GM18508 (cell line): ENCODE data around the gene MCF2L.

Experiments used
- ATAC-seq: cut with Tn5 transposase; IDR thresholded peaks from one replicate; pipeline ENCODE4 v1.9.1; 2021; ENCODE audit warnings: moderate number of reproducible peaks; ENCODE audit not compliant: insufficient read depth, unreplicated experiment

Gene MCF2L

GRCh38 chr13:113129921-113130750 lies 161.1 kb downstream of the MCF2L start:
- ATAC-seq = no peak

DNA sequence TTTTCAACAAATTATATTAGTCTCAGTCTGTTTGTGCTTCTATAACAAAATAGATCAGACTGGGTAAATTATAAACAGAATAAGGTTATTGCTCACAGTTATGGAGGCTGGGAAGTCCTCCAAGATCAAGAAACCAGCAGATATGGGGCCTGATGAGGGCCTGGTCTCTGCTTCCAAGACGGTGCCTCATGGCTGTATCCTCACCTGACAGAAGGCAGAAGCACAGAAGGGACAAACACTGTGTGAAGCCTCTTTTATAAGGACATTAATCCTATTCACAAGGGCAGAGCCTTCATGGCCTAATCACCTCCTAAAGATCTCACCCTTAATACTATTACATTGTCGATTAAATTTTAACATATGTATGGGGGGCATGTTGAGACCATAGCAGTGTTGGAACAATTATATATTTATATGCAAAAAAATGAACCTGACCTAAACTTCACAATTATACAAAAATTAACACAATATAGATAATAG lies 166.3 kb downstream of the MCF2L start:
- no peak for ATAC-seq

DNA sequence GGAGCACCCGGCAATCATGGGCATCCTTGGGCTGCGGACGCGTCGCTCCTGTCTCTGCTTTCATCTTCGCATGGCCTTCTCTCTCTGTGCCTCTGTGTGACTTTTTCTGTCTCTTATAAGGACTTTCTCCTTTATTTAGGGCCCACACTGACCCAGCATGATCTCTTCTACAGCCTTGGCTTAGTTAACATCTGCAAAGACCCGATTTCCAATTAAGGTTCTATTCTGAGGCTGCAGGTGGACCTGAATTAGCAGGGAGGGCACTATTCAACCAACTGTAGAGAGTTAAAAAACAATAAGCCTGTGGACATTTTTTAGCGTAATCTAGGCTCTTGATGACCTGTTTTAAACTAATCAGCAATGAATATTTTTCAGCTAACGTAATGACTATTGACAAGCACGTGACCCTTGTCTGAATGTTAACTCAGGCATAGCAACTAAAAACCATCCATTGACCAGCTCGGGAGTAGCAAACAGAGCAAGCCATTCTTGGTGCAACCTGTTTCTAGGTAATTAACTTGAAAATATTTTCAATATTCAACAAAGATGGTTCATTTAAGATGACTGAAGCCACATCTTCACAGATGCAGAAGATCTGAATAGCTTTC lies 168.8 kb downstream of the MCF2L start:
- no peak for ATAC-seq

- ATAC-seq = no peak
These were observed 170.0 kb downstream of the MCF2L start for GRCh38 chr13:113138792-113139551.

- ATAC-seq = no peak
These were observed 170.6 kb downstream of the MCF2L start for GRCh38 chr13:113139577-113139976.

GRCh38 chr13:113140677-113141600 lies 171.9 kb downstream of the MCF2L start:
- no peak for ATAC-seq

DNA sequence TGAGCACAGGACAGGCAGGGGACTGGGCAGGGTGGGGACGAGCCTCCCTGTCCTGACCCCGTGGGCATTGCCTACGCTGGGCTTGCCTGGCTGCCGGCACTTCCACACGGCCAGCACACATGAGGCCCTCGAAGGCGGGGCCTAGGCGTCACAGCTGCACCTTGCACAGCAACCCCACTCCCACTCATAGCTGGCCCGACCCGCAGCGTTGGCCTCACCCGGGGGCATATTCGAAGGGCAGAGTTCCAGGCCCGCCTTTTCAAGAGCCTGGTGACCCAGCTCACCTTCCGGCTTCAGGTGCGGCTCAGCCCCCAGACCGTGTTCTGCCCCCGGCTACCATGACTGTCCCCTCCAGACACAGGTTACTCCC lies 172.6 kb downstream of the MCF2L start:
- ATAC-seq = no peak

DNA sequence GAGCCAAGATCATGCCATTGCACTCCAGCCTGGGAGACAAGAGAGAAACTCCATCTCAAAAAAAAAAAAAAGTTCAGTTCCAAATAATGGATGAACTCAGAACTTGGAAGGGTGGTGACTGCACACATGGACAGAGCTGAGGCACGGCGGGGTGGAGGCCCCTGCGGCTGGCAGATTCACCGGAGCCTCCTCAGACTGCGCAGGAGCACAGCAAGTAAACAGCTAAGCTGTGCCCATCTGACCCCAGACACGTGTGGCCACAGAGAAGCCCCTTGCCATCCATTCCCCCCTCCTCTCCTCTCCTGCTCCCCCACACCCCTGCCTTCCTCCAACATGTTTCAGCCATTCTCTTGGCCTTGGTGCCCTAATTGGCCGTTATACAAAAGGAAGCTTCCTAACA lies 173.9 kb downstream of the MCF2L start:
- no peak for ATAC-seq

DNA sequence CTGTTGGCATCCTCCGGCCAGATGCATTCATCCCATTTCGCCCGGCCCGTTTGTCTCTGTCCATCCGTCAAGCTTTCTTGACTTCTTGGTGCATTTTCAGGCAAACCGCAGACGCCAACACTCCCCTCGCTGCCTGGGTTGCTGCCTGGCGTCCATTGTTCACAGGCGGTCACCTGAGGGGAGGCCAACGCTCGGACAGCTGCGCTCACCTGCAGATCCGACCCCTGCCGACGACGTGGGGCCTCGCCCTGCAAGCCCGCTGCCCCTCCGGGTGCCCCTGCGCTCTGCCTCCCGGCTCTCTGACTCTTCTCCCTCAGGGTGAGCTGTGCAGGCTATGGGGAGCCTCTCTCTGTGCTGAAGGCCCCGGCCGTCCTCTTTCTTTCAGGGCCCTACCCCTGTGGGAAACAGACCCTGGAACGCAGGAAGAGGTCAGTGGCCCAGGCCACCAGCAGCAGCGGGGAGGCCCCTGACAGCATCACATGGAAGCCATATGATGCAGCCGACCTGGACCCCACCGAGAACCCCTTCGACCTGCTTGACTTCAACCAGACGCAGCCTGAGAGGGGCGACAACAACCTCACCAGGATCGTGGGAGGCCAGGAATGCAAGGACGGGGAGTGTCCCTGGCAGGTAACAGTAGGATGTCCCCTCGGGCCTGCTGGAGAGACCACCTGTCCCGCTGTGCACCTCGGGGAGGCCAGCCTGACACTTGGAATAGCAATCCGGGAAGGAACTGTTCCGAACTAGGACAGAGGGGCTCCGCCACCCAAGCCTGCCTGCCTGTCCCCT lies 174.6 kb downstream of the MCF2L start:
- ATAC-seq = no peak

- ATAC-seq = no peak
These were observed 175.2 kb downstream of the MCF2L start for GRCh38 chr13:113144255-113144629.

- no peak for ATAC-seq
These were observed 176.5 kb downstream of the MCF2L start for GRCh38 chr13:113145496-113145895.

- no peak for ATAC-seq
These were observed 177.0 kb downstream of the MCF2L start for GRCh38 chr13:113145911-113146598.

- ATAC-seq = no peak
These were observed 177.7 kb downstream of the MCF2L start for GRCh38 chr13:113146750-113147149.

GRCh38 chr13:113147206-113147605 lies 178.2 kb downstream of the MCF2L start:
- ATAC-seq = no peak

- ATAC-seq = no peak
These were observed 179.4 kb downstream of the MCF2L start for GRCh38 chr13:113148407-113148806.

GRCh38 chr13:113148940-113149503 lies 180.0 kb downstream of the MCF2L start:
- ATAC-seq = no peak
